NCI-H526 (cell line): ENCODE data around the gene SDK2.
A peak's percentile ranks its signal among the peaks of the same experiment; 100 is the strongest.

ENCODE experiments used
- DNase-seq, 2 experiments: peaks; one replicate each; lab custom pipeline; 2025; lab: John Stamatoyannopoulos, UW

SDK2 gene, protein sequence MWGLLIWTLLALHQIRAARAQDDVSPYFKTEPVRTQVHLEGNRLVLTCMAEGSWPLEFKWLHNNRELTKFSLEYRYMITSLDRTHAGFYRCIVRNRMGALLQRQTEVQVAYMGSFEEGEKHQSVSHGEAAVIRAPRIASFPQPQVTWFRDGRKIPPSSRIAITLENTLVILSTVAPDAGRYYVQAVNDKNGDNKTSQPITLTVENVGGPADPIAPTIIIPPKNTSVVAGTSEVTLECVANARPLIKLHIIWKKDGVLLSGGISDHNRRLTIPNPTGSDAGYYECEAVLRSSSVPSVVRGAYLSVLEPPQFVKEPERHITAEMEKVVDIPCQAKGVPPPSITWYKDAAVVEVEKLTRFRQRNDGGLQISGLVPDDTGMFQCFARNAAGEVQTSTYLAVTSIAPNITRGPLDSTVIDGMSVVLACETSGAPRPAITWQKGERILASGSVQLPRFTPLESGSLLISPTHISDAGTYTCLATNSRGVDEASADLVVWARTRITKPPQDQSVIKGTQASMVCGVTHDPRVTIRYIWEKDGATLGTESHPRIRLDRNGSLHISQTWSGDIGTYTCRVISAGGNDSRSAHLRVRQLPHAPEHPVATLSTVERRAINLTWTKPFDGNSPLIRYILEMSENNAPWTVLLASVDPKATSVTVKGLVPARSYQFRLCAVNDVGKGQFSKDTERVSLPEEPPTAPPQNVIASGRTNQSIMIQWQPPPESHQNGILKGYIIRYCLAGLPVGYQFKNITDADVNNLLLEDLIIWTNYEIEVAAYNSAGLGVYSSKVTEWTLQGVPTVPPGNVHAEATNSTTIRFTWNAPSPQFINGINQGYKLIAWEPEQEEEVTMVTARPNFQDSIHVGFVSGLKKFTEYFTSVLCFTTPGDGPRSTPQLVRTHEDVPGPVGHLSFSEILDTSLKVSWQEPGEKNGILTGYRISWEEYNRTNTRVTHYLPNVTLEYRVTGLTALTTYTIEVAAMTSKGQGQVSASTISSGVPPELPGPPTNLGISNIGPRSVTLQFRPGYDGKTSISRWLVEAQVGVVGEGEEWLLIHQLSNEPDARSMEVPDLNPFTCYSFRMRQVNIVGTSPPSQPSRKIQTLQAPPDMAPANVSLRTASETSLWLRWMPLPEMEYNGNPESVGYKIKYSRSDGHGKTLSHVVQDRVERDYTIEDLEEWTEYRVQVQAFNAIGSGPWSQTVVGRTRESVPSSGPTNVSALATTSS (N-terminal part only)

DNA sequence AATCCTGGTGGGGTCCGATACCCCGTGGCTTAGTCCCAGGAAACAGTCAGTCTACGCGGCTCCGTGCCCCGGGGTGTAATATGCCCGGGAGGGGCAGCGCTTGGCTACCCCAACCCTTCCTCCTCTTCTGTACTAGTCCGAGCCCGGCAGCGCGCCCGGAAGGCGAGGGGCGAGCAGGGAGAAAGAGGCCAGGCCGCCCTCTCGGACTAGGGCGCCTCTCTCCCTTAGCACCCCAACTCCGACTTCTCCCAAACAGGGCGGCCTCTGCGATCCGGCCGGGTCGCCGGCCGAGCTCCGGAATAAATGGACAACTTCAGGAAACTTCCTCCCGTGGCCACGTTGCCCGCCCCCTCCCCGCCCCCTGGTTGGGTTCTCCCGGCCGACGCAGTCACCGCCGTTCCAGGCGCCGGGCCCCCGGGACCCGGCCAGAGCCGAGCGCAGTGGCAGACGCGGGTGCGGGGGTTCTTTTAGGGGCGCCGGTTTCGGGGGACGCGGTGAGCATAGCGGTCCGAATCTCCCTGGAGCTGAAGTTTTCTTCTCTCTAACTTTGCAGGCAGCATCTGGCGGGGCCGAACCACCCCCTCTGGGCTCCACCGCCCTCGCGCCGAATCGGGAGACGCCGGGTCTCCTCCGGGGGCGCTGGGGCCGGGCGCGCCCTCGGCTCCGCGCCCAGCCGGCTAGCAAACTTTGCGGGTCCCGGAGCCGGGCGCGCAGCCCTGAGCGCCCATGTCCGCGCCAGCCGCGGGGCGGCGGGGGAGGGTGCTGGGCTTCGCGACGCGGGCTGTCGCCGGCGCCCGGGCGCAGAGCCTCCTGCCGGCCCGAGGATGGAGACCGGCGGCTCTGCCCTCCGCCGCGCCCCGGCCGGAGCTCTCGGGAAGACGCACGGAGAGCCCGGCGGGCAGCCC lies at the start of gene SDK2:
SDK2 (minus strand) TSS at position 301 of the 905 bp plus-strand sequence. CDS start 357 bp downstream, outside the sequence.
- peak in 1 of 2 experiments; percentile 65 for DNase-seq

DNA sequence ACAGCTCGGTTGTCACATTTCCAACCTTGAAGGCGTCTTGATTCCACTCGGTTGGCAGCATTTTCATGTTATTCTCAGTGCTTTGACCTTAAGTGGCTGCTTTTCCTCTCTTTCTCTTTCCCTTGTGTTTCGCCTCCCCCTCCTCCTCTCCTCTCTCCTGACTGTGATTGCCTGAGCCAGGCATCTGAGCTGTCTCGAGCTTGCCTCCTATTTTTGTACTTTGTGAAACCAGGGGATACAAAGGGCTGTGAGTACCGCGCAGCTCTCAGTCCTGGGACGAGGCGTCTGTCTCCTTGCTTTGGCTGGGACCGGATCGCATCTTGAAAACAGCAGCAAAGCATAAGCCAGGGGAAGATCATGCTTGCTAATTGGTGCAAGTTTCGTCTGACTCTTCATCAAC lies 48.8 kb upstream of the SDK2 start:
- DNase-seq, result no peak

DNA sequence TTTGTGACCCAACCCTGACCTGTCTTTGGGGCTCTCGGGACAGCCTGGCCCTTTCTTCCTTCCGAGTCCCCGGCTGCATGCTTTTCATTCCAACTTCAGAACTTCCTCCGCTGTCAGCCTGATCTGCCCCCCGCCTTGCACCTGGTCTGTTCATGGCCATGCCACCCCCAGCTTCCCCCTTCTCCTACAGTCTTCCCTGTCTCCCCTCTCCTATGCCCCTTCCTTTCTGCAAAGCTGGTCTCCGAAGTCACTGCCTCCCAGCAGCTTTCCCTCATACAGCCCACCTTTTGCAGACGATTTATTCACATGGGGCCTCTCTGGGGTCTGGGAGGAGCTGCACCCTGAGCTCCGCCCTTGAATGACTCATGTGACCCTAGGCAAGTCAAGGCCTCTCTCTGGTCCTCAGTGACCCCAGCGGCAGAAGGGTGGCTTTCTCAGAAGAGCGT lies 47.1 kb upstream of the SDK2 start:
- DNase-seq, result peak in 1 of 2 experiments; percentile 35

- peak in 1 of 2 experiments; percentile 22 for DNase-seq
These were observed 46.4 kb upstream of the SDK2 start for GRCh38 chr17:73690676-73691075.

DNA sequence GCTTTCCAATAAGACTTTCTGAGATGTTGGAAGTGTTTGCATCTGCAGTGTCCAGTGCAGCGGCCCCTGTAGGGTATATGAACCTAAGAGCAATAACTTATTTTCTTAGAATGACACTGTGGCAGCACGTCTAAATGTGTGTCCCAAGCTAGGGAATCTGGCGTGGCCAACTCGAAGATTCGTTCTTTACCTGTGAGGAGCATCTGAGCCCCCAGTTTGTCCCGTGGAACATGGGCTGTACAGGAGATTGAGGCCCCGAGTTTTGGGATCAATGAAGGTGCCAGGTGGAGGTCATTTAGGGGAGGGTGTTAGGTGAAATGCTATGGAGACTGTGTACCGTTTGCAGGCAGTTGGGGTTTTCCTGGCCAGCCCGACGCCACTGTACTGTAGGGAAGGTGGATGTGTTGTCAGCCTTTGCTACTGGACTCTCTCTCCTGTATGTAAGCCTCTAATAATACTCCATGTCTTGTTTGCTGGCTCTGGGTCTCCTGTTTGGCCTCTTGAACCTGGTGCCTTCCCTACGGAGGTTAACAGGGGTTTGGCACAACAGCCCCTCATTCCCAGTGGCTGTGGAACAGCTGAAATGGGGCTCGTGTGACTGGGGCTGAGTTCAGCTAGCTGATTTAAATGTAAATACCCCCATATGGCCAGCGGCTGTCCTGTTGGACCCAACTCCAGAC lies 45.5 kb upstream of the SDK2 start:
- DNase-seq, result no peak

- no peak for DNase-seq
These were observed 42.7 kb upstream of the SDK2 start for GRCh38 chr17:73686961-73687360.

GRCh38 chr17:73686126-73686525 lies 41.9 kb upstream of the SDK2 start:
- DNase-seq, result no peak

- DNase-seq, result no peak
These were observed 39.9 kb upstream of the SDK2 start for GRCh38 chr17:73684183-73684582.

- no peak for DNase-seq
These were observed 39.5 kb upstream of the SDK2 start for GRCh38 chr17:73683771-73684170.

DNA sequence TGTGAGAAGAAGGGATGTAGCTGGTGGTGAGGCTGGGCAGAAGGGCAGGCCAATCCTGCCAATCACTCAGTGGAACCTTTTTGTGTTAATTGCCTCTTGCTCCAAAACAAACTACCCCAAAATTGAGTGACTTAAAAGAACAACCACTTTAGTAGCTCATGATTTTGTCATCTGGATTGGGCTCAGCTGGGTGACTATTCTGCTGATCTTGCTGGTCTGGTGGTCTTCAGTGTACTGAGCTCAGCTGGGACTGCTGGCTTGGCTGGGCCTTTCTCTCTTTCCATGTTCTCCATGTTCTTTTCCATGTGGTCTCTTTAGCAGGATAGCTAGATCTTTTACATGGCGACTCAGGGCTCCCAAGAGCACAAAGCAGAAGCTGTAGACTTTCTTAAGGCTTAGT lies 37.7 kb upstream of the SDK2 start:
- no peak for DNase-seq

GRCh38 chr17:73679476-73679875 lies 35.2 kb upstream of the SDK2 start:
- no peak for DNase-seq

DNA sequence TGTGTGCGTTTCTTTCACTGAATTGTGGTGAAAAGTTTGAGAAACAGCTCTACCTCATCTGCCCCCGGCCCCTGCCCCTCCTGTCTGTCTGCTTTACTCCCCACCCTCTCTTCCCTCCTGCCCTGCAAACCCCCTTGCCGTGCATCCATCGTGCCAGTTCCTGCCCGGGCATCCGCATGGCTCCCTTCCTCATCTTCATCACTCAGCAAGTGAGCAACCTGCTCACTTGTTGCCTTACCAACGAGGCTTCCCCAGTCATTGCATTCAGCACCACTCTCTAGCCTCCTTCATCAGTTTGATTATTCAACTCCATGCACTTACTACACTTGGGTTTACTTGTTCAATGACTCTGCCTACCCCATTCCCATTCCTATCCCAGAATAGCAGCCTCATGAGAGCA lies 34.8 kb upstream of the SDK2 start:
- DNase-seq, result no peak

DNA sequence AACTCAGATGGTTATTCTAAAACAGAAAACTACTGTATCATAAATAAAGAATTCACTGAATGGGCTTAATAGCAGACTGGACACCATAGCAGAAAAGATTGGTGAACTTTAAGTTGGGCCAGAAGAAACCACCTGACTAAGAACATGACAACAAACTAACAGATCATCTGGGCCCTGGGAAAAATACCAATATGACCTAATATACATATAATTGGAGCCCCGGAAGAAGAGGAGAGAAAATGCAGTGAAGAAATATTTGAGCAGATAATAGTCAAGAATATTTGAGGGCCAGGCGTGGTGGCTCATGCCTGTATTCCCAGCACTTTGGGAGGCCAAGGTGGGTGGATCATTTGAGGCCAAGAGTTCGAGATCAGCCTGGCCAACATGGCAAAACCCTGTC lies 25.5 kb upstream of the SDK2 start:
- no peak for DNase-seq

- DNase-seq, result peak; percentile 58 to 59
These were observed 23.1 kb upstream of the SDK2 start for GRCh38 chr17:73667181-73667959.

DNA sequence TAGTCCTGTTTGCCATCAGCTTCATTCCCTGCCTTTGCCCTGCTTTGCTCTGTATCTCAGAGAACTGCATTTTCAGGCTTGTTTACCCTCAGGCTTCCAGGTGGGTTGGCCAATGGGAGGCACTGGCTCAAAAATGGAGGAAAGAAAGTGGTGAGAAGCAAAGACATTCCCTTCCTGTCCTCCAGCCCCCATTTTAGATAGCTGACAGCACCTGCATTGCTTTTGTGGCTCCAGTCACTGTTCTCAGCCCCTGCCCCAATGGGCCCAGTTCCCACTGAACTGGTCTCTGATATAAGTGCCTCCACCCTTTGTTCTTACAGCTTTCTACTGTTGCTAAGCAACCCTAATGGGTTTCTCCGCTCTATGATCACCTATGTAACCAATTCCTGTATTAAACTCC lies 19.4 kb upstream of the SDK2 start:
- peak; percentile 14 to 15 for DNase-seq

GRCh38 chr17:73660366-73660765 lies 16.1 kb upstream of the SDK2 start:
- DNase-seq, result no peak

DNA sequence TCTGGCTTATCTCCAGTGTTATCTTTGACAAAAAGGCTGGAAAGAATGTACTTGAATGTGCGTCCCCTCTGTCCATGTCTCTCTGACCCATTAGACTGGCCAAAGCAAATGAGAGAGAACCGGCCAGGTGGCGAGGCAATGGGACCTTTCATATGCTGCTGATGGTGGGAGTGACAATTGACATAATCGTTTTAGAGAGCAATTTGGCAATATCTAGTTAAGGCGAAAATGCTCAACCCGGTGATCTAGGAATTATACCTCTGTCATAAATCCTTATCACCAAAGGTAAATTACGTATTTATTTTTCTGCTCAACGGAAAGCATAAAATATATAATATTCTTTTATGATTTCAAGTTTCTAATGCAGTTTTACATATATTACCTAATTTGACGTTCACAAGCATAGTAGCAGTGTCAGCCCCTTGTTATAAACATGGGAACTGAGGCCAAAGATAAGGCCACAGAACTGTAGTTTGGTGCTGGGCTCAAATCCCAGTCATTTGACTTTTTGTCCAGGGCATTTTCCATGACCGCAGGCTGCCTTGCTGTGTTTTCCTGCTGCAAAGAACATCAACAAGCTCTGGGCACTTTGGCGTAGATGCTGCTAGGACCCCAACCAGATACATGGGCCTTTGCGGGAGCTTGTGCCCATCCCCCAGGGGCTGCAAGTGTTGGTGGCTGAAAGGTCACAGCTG lies 14.7 kb upstream of the SDK2 start:
- no peak for DNase-seq

DNA sequence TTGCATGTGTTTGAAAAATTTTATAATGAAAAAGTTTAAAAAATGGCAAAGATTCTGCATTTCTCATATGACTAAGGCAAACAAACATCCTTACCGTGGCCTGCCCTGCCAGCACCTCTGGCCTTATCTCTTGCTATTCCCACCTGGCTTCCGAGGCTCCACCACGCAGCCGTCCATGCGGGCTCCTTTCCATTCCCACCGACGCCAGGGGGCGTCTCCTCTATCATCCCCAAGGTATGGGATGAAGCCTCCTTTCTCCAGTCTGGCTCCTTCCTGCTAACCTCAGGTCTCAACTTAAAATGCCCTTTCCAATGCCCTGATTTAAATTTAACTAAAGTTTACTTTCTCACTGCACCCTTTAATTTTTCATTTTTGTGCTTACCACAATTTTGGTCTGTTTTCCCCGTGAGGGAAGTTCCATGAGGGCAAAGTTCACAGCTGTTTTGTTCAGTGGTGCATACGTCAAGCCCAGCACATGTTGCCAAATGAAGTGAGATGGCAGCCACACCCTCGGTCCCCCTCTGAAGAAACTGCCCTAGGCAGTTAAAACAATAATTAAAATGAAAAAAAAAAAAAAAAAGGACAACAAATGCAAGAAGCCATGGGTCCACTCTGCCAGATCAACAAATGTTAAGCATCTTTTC lies 13.3 kb upstream of the SDK2 start:
- peak; percentile 50 to 91 for DNase-seq

DNA sequence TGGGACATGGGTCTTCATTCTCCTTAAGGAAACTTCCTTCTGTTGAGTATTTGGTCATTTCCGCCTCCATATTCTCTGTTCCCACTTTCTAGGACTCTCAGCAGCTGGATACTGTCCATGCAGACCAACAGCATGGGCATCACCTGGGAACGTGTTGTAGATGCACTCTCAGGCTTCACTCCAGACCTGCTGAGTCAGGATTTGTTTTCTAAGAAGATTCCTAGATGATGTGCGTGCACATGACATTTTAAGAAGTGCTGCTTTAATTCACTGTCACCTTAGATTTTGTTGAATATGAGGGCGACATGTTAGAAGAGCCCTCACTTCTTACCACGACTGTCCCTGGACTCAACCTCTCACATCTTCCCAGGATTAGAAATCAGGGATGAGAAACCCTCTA lies 10.0 kb upstream of the SDK2 start:
- DNase-seq, result no peak
